PC-9 (cell line): ENCODE results near the gene IFNA13.

Source experiments
- CTCF ChIP-seq: fragments of 200-600 bp; sonication (generic); conservative IDR thresholded peaks from 2 replicates; pipeline ENCODE4 v1.6.1; 2017; ENCODE audit warnings: mixed run types, antibody characterized with exemption, mild to moderate bottlenecking, moderate library complexity
- EZH2 ChIP-seq: fragments of 200-600 bp; sonication (generic); IDR thresholded peaks from 2 replicates; pipeline ENCODE4 v1.8.0; 2017; ENCODE audit warnings: antibody characterized with exemption, low read depth

- TF ChIP-seq CTCF = no peak
- TF ChIP-seq EZH2 = no peak
Measured at GRCh38 chr9:21404146-21404545, 36.3 kb upstream of the IFNA13 start.
